Progenitor cell of endocrine pancreas (in vitro differentiated cells): ENCODE data around the gene RAD51B. TPM values are rescaled to one million over a fixed set of nuclear protein-coding genes. Genes with fewer than 3 reads are reported as not detected.

ENCODE experiments used
- DNase-seq: peaks from one replicate; pipeline ENCODE4 v3.0.0; 2021; ENCODE audit warnings: low spot score; ENCODE audit not compliant: unreplicated experiment
- H3K27ac Mint-ChIP-seq: 2 replicates; pipeline ENCODE4 v1.8.0; 2021; ENCODE audit warnings: mild to moderate bottlenecking, moderate library complexity, mixed read lengths
- H3K27me3 Mint-ChIP-seq: 2 replicates; pipeline ENCODE4 v1.8.0; 2021; ENCODE audit warnings: mixed read lengths
- H3K36me3 Mint-ChIP-seq: 2 replicates; pipeline ENCODE4 v1.8.0; 2022; ENCODE audit warnings: mixed read lengths; ENCODE audit not compliant: insufficient read depth
- H3K4me1 Mint-ChIP-seq: 2 replicates; pipeline ENCODE4 v1.8.0; 2021; ENCODE audit warnings: low read depth, mixed read lengths
- H3K4me3 Mint-ChIP-seq: 2 replicates; pipeline ENCODE4 v1.8.0; 2021; ENCODE audit warnings: low read depth, mild to moderate bottlenecking, moderate library complexity, mixed read lengths
- H3K9me3 Mint-ChIP-seq: 2 replicates; pipeline ENCODE4 v1.8.0; 2021; ENCODE audit warnings: low read depth, mixed read lengths
- CTCF ChIP-seq: fragments of 200-600 bp; sonication (generic); IDR thresholded peaks from one replicate; pipeline ENCODE4 v1.5.0; 2021; ENCODE audit warnings: antibody characterized with exemption, mild to moderate bottlenecking; ENCODE audit not compliant: unreplicated experiment
- total RNA-seq: library from RNA; stranded (reverse); gene quantifications from 2 replicates; pipeline ENCODE4 v1.2.1, GENCODE V29; 2021

RAD51B gene
- total RNA-seq, 1 donor from 2014 or later = 24.7 TPM

DNA sequence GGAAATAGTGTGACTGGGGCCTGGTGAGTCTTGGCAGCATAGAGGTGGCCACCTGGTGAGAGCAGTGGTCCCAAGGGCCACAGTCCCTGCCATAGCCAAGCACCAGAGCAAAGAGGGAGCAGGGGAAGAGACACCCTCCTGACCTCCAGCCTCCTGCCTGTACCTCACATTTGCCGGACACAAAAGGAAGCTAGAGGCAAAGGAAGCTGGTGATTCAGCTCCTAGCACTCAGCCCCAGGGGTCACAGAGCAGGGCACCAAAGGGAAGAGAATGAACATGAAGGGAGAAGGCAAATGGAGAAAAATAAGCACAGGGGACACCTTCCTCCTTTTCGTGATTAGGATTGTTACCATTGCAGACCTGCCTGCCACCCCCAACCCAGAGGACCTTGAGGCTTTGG is 756.5 kb downstream of the RAD51B start:
- Mint-ChIP-seq H3K4me1 (peaks cover 7% of the 10 kb centered on the region), H3K27ac (no peak overlapping the region)

GRCh38 chr14:68576496-68577244 is 757.1 kb downstream of the RAD51B start:
- Mint-ChIP-seq H3K4me3 (no peak overlapping the region), H3K27me3 (no peaks in the 10 kb centered on the region), H3K27ac (no peak overlapping the region)

More for the DNA sequence above, 756.5 kb downstream of the RAD51B start:
- no peak overlapping the region for H3K4me3 Mint-ChIP-seq
- TF ChIP-seq CTCF = no peak
- H3K9me3 Mint-ChIP-seq = peaks cover 5% of the 10 kb centered on the region
- no peaks in the 10 kb centered on the region for H3K36me3 Mint-ChIP-seq
- H3K27me3 Mint-ChIP-seq = no peaks in the 10 kb centered on the region
- DNase-seq = no peak

GRCh38 chr14:68577802-68578541 is 758.4 kb downstream of the RAD51B start:
- TF ChIP-seq CTCF = no peak
- H3K4me1 Mint-ChIP-seq = peaks cover 5% of the 10 kb centered on the region
- no peaks in the 10 kb centered on the region for H3K27me3 Mint-ChIP-seq
- H3K36me3 Mint-ChIP-seq = peaks cover 1% of the 10 kb centered on the region
- peak overlapping the region; percentile 47 for H3K27ac Mint-ChIP-seq
- H3K9me3 Mint-ChIP-seq = peaks cover 13% of the 10 kb centered on the region
- DNase-seq = no peak
- H3K4me3 Mint-ChIP-seq = no peak overlapping the region

More at GRCh38 chr14:68576496-68577244, 757.1 kb downstream of the RAD51B start:
- DNase-seq = no peak
- Mint-ChIP-seq H3K36me3 (peaks cover 1% of the 10 kb centered on the region), H3K9me3 (peaks cover 6% of the 10 kb centered on the region), H3K4me1 (peaks cover 7% of the 10 kb centered on the region)
- no peak for TF ChIP-seq CTCF

DNA sequence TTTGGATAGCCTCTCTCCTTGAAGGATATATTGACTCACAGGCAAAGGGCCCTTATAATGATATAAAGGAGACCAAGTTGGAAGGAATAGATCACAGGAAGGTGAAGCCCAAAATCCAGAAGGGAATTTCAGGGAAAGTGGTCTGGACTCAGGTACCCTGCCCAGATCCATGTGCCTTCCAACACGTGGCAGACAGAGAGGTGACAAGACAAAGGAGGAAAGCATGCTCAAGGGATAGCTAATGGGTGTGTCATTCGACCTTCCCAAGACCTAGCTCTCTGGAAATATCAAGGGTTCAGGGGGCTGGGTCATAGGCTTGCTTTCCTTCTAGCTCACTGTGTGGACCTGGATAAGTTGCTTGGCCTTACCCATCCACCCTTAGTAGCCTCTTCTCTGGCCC is 759.0 kb downstream of the RAD51B start:
- no peak for TF ChIP-seq CTCF
- Mint-ChIP-seq H3K4me3 (no peak overlapping the region), H3K4me1 (peaks cover 5% of the 10 kb centered on the region), H3K36me3 (peaks cover 1% of the 10 kb centered on the region), H3K27ac (no peak overlapping the region), H3K27me3 (no peaks in the 10 kb centered on the region), H3K9me3 (peaks cover 13% of the 10 kb centered on the region)
- DNase-seq = no peak

DNA sequence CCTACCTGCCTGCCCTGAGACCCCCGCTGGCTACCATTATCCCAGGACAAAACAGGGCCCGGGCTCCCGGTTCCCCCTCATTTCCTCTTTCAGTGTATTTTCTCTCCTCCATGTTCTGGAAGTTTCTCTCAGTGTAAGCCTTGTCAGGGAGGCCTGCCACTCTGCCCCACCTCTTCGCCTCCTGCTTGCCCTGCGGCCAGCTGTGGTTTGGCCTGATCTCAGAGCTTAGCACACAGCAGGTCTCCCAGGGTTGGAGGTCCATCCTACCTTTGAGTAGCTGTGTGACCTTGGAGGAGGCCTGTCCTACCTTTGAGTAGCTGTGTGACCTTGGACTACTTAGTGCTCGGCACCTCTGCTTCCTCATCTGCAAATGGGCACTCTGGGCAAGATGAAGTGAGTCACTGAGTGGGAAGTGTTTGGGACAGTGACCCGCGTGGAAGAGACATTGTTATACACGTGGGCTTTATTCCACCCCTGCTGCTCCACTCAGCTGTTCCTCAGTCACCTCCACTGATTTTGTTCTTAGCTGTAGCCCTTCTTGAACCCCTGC is 760.6 kb downstream of the RAD51B start:
- H3K36me3 Mint-ChIP-seq = peaks cover 1% of the 10 kb centered on the region
- TF ChIP-seq CTCF = no peak
- no peak overlapping the region for H3K4me3 Mint-ChIP-seq
- no peak for DNase-seq
- peaks cover 12% of the 10 kb centered on the region for H3K4me1 Mint-ChIP-seq
- no peaks in the 10 kb centered on the region for H3K27me3 Mint-ChIP-seq
- H3K9me3 Mint-ChIP-seq = peaks cover 13% of the 10 kb centered on the region
- H3K27ac Mint-ChIP-seq = peak overlapping the region; percentile 17
